Thymus (tissue), 11 donors: ENCODE measurements around the gene TMEM144. TPM values are rescaled to one million over a fixed set of nuclear protein-coding genes. Genes with fewer than 3 reads are reported as not detected.

Source experiments
- DNase-seq, 9 donors: peaks; one replicate each; pipeline ENCODE4 v3.0.0-alpha.2; 2013; ENCODE audit warnings: low spot score in 9 of 9, low read depth in 6 of 9, missing footprints in 1 of 9
- H3K27ac ChIP-seq, 2 donors: one replicate each; pipeline ENCODE4 v1.5.1; 2013; ENCODE audit warnings: control low read depth in 1 of 2, low read depth in 1 of 2, low read length in 1 of 2, mild to moderate bottlenecking in 1 of 2, moderate library complexity in 1 of 2
- H3K27me3 ChIP-seq, 2 donors: one replicate each; pipeline ENCODE4 v1.5.1; 2013; ENCODE audit warnings: low read length in 1 of 2; ENCODE audit not compliant: control insufficient read depth in 2 of 2, insufficient read depth in 1 of 2
- H3K36me3 ChIP-seq, 2 donors: one replicate each; pipeline ENCODE4 v1.5.1; 2013; ENCODE audit warnings: low read length in 1 of 2, mild to moderate bottlenecking in 1 of 2, moderate library complexity in 1 of 2; ENCODE audit not compliant: control insufficient read depth in 2 of 2, insufficient read depth in 2 of 2
- H3K4me1 ChIP-seq, 2 donors: one replicate each; pipeline ENCODE4 v1.5.1; 2013; ENCODE audit warnings: low read length in 2 of 2; ENCODE audit not compliant: control insufficient read depth in 2 of 2, insufficient read depth in 2 of 2
- H3K4me3 ChIP-seq, 2 donors: one replicate each; pipeline ENCODE4 v1.5.1; 2013; ENCODE audit warnings: low read length in 2 of 2, control low read depth in 1 of 2, mild to moderate bottlenecking in 1 of 2
- H3K9me3 ChIP-seq, 2 donors: one replicate each; pipeline ENCODE4 v1.5.1; 2013; ENCODE audit warnings: low read length in 1 of 2, mild to moderate bottlenecking in 1 of 2; ENCODE audit not compliant: control insufficient read depth in 2 of 2, insufficient read depth in 1 of 2
- WGBS: extraction: QIAGEN DNeasy Blood & Tissue Kit; methylation state at CpG from one replicate; pipeline ENCODE4 v1.1.7; 2013; 5-methylcytosine and 5-hydroxymethylcytosine counted together
- polyA plus RNA-seq: library from polyadenylated mRNA; stranded (reverse); fragments of 200-250 nt; gene quantifications from one replicate; pipeline ENCODE4 v1.2.3, GENCODE V29; 2013
- total RNA-seq: library from RNA; stranded (reverse); fragments of 120-200 nt; gene quantifications from one replicate; pipeline ENCODE4 v1.2.4, GENCODE V29; 2013
- donor health status: healthy.

TMEM144 gene
- total and polyA plus RNA-seq, 2 donors, result 1.4 to 2.5 TPM

DNA sequence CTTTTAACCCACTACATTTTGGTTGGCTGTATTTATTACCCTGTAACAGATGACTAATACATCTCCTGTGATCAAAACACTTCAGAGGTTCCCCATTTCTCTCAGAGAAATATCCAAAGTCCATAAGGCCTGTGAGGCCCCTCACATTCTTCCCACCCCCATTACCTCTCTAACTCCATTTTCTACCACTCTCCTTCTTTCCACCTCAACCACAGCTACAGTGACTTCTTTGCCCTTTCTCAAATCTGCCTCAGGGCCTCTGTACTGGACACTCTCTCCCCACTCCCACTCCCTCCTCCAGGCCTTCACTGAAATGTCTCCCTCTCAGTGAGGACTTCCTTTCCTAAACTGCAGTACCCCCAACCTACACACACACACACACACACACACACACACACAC lies 8.4 kb upstream of the TMEM144 start:
- H3K9me3 ChIP-seq, result no peaks in the 10 kb centered on the region
- H3K27ac ChIP-seq, result no peak overlapping the region
- no peak for DNase-seq
- no peaks in the 10 kb centered on the region for H3K4me1 ChIP-seq
- no peaks in the 10 kb centered on the region for H3K27me3 ChIP-seq
- no peaks in the 10 kb centered on the region for H3K36me3 ChIP-seq
- no peak overlapping the region for H3K4me3 ChIP-seq

DNA sequence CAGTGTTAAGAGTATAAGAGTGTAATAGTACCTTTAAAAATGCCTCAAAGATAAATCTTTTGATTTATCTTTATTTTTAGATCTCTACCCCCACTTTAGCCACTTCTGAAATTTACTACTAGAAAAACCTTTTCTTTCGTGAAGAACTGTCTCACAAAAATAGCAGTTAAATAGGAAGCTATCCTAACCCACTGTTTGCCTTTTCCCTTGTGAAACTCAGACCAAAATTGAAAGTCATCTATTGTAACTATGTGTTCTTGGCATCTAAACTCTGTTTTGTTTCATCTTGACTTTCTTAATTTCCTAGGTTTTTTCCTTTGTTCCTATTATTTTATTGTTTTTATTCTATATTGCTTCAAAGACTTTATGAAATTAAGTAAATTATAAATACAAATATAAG lies 7.8 kb upstream of the TMEM144 start:
- DNase-seq, result no peak

DNA sequence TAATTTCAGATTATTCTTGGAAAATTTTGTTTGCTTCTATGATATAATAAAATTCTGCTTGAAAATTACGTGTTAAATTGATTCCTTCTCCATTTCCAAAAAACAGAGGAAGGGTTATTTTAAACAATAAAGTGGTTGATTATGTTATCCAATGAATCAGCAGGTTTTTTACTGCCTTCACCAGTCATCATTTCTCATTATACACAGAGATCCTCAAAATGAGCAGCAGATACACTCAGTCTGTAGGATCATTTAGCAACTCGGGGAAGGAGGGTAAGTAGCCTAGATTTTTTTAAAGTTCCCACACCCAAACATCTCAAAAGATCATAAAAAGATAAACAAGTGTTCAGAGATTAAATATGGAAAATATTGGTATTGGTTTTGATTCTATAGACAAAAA lies 6.8 kb upstream of the TMEM144 start:
- Histone ChIP-seq H3K27ac (no peak overlapping the region), H3K36me3 (no peaks in the 10 kb centered on the region), H3K9me3 (no peaks in the 10 kb centered on the region), H3K27me3 (no peaks in the 10 kb centered on the region), H3K4me3 (no peak overlapping the region), H3K4me1 (no peaks in the 10 kb centered on the region)
- no peak for DNase-seq
- WGBS, result 75% methylated on average over 2 of the region's 2 CpGs

More for the DNA sequence above, 7.8 kb upstream of the TMEM144 start:
- Histone ChIP-seq H3K27ac (no peak overlapping the region), H3K36me3 (no peaks in the 10 kb centered on the region), H3K4me1 (no peaks in the 10 kb centered on the region), H3K9me3 (no peaks in the 10 kb centered on the region), H3K4me3 (no peak overlapping the region), H3K27me3 (no peaks in the 10 kb centered on the region)
- WGBS, result 14% methylated on average over 1 of the region's 1 CpG

DNA sequence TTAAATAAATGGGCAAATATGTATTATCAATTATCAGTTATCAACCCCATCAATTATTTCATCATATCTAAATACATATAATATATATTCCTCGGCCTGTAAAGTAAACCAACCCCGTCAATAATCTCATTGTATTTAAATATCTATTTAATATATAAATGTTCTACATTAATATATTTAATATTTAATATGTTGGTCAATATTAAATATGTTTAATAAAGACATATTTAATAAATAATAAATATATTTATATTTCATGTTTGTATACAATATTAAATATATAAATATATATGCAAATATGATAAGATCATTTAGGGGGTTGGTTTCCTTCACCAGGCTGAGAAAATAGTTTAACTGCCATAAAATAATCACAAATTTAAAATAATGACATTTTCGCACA lies 6.4 kb upstream of the TMEM144 start:
- Histone ChIP-seq H3K36me3 (no peaks in the 10 kb centered on the region), H3K27me3 (no peaks in the 10 kb centered on the region), H3K9me3 (no peaks in the 10 kb centered on the region), H3K4me1 (no peaks in the 10 kb centered on the region), H3K27ac (no peak overlapping the region), H3K4me3 (no peak overlapping the region)
- 95% methylated on average over 3 of the region's 3 CpGs for WGBS
- no peak for DNase-seq

DNA sequence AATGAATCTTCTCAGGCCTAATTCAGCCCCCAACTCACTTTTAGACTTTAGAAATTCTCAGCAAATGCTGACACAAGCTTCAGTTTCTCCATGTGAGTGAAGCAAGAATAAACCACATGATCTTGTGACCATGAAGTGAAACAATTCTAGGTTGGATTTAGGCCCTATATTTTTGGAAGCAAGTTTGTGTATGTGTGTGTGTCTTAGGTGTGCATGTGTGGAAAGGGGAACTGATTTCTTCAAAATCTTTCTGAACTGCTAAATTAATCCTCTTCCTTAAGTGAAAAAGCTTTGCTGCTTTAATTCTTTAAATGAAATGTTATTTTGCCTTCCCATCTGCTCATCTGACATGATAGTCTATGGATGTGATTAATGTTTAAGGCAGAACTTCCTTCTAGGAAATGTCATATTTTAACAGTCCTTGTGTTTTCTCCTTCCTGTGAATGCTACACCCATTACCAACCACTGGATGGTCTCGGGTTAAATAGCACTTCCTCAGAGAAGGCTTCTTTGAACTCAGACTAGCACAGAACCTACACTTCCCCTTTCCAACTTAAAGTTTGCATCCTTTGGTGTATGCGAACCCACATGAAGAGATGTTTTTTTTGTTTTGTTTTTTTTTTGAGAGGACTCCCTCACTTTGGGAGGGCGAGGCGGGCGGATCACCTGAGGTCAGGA lies 1.2 kb upstream of the TMEM144 start:
- Histone ChIP-seq H3K27ac (no peak overlapping the region), H3K4me1 (peaks cover 0 to 3% of the 10 kb centered on the region in 2 donors), H3K9me3 (no peaks in the 10 kb centered on the region), H3K4me3 (no peak overlapping the region), H3K36me3 (no peaks in the 10 kb centered on the region), H3K27me3 (no peaks in the 10 kb centered on the region)
- WGBS, result 8% methylated on average over 5 of the region's 5 CpGs
- DNase-seq, result peak in 3 of 9 donors; percentile 4 to 48 (median 21)

DNA sequence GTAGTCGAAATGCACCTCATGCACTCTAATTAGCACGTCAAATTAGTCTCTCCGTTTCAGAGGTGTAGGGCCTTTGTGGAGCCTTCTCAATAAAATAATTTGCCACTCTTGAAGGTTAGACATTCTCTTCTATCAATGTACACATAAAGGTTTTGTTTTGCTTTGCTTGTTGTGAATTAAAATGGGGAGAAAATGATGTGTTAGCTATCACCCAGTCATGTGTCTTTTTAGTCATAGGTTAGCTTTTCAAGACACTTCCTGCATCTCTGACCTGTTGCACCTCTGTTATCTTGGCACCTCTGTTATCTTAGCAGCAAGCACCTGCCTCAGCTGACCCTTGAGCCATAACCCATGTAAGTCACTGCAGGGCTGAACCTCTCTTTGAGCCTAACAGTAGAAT lies 936 bp downstream of the TMEM144 start:
- H3K27me3 ChIP-seq, result no peaks in the 10 kb centered on the region
- H3K4me3 ChIP-seq, result no peak overlapping the region
- H3K27ac ChIP-seq, result no peak overlapping the region
- DNase-seq, result no peak
- WGBS, result 75% methylated on average over 3 of the region's 3 CpGs
- no peaks in the 10 kb centered on the region for H3K9me3 ChIP-seq
- no peaks in the 10 kb centered on the region for H3K36me3 ChIP-seq
- peaks cover 0 to 3% of the 10 kb centered on the region in 2 donors for H3K4me1 ChIP-seq

DNA sequence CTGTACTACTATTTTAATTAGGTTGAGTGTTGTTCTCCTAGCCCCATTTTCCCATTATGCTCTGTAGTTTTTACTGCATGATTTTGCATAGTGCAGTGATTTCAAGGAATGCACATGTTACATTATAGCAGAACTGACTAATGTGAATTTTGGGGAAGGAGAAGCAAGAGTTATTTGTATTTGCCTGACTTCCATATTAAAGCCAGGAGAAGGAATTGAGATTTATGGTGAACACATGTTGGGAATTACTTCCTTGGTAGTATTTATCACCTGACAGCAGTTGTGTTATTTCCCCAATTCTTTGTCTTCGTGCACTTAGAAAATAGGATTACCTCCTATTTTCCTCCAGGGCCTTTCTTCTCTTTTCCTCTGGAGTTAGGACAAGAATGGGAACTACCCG lies 3.2 kb downstream of the TMEM144 start:
- H3K27me3 ChIP-seq, result no peaks in the 10 kb centered on the region
- peaks cover 0 to 3% of the 10 kb centered on the region in 2 donors for H3K4me1 ChIP-seq
- DNase-seq, result no peak
- no peaks in the 10 kb centered on the region for H3K36me3 ChIP-seq
- no peak overlapping the region for H3K27ac ChIP-seq
- H3K4me3 ChIP-seq, result no peak overlapping the region
- H3K9me3 ChIP-seq, result no peaks in the 10 kb centered on the region
- WGBS, result 93% methylated on average over 2 of the region's 2 CpGs

DNA sequence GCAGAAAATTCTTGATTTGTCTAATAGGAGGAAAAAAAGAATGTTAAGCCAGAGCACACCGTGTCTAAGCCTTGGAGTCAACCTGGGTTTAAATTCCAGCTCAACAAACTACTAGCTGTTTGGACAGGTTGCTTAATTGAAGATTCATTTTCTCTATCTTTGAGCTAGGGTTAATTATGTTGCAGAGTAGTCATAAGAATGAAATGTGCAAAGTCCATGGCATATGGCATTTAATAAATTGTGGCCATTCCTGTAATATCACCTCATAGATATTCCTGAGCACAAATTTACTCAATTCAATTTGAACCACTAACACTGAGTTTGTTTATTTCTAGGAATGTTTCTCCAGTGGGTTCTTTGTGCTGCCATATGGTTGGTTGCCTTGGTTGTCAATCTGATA lies 4.6 kb downstream of the TMEM144 start:
- Histone ChIP-seq H3K27me3 (no peaks in the 10 kb centered on the region), H3K4me1 (peaks cover 0 to 3% of the 10 kb centered on the region in 2 donors), H3K9me3 (no peaks in the 10 kb centered on the region), H3K36me3 (no peaks in the 10 kb centered on the region), H3K27ac (no peak overlapping the region), H3K4me3 (no peak overlapping the region)
- DNase-seq, result no peak
- WGBS, result 94% methylated on average over 1 of the region's 1 CpG

DNA sequence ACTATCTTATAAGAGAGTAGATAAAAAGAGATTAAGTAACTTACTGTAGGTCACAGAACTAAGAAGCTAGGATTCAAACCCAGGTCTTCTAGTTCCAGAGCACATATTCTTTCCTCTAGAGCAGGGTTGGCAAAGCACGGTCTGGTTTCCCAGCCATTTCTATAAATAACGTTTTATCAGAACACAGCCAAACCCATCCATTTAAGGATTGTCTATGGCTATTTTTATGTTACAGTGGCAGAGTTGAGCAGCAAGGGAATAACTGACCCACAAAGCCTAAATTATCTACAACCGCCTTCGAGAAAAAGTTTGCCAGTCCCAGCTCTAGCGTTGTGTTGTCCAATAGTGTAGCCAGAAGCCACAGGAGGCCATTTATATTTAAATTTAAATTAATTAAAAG lies 7.5 kb downstream of the TMEM144 start:
- Histone ChIP-seq H3K27ac (no peak overlapping the region), H3K36me3 (no peaks in the 10 kb centered on the region), H3K4me3 (no peak overlapping the region), H3K9me3 (no peaks in the 10 kb centered on the region), H3K4me1 (no peaks in the 10 kb centered on the region), H3K27me3 (no peaks in the 10 kb centered on the region)
- 98% methylated on average over 5 of the region's 5 CpGs for WGBS
- no peak for DNase-seq
